Peyer's patch (tissue), 4 donors: ENCODE results near the gene NDRG3.

Experiments used
- POLR2A ChIP-seq, 2 donors: fragments of 450-650 bp; IDR thresholded peaks; one replicate each; pipeline ENCODE4 v1.5.1; 2017; ENCODE audit warnings: antibody characterized with exemption in 2 of 2, mild to moderate bottlenecking in 2 of 2, moderate library complexity in 2 of 2
- TF ChIP-seq, protein P1 (sequence below), 6 experiments: fragments of 450-650 bp in 4 of 6; fragments of 200-600 bp in 2 of 6; sonication (generic) in 1 of 6; IDR thresholded peaks; one replicate each; pipeline ENCODE4 v1.5.1; 2017 to 2019; ENCODE audit warnings: antibody characterized with exemption in 6 of 6, mild to moderate bottlenecking in 3 of 6, moderate library complexity in 1 of 6

DNA sequence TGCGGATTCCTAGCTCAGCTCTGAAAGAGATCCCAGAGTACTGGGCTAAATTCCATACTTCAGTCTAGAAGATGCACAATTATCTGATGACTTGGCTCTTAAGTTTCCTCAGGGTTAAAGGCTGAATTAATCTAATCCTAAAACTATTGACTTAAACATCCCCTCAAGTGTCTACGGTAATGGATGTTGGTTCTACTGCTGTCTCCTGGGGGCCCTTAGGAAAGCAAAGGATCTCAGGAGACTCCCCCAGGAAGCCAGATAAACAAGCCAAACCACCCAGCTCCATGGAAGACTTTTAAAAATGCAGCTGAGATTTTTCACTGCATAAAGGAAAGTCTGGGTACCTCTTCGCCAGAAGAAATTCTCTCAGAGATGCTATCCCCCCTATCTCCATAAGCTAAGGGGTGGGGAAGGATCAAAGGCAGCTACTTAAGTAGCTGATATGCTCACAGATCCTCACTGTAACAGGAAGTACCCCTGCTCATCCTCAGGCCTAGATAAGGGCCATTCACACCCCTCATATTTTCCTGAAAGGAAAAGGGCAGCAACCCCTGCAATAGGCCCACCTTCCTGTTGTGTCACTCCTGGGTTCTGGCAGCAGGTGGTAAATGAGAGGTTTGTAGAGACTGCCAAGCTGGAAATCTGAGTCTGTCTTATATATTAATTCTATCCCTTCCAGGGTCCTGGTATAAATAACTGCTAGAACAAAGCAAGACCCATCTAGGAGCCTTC is 9.3 kb downstream of the NDRG3 start:
- TF ChIP-seq, protein P1, sequence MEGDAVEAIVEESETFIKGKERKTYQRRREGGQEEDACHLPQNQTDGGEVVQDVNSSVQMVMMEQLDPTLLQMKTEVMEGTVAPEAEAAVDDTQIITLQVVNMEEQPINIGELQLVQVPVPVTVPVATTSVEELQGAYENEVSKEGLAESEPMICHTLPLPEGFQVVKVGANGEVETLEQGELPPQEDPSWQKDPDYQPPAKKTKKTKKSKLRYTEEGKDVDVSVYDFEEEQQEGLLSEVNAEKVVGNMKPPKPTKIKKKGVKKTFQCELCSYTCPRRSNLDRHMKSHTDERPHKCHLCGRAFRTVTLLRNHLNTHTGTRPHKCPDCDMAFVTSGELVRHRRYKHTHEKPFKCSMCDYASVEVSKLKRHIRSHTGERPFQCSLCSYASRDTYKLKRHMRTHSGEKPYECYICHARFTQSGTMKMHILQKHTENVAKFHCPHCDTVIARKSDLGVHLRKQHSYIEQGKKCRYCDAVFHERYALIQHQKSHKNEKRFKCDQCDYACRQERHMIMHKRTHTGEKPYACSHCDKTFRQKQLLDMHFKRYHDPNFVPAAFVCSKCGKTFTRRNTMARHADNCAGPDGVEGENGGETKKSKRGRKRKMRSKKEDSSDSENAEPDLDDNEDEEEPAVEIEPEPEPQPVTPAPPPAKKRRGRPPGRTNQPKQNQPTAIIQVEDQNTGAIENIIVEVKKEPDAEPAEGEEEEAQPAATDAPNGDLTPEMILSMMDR (IDR thresholded peaks at IDR 0.05): no peak
- no peak for TF ChIP-seq POLR2A (IDR thresholded peaks at IDR 0.05)
